ENCODE results near the gene FLNC. TPM values are rescaled to one million over a fixed set of nuclear protein-coding genes. Genes with fewer than 3 reads are reported as not detected.

FLNC gene
- total and polyA plus RNA-seq, 9 of the 15 experiments (the other 6 are each of a cell fraction or from before 2014, with no cell fraction given), result 0.90 to 155 (median 28.8) TPM

DNA sequence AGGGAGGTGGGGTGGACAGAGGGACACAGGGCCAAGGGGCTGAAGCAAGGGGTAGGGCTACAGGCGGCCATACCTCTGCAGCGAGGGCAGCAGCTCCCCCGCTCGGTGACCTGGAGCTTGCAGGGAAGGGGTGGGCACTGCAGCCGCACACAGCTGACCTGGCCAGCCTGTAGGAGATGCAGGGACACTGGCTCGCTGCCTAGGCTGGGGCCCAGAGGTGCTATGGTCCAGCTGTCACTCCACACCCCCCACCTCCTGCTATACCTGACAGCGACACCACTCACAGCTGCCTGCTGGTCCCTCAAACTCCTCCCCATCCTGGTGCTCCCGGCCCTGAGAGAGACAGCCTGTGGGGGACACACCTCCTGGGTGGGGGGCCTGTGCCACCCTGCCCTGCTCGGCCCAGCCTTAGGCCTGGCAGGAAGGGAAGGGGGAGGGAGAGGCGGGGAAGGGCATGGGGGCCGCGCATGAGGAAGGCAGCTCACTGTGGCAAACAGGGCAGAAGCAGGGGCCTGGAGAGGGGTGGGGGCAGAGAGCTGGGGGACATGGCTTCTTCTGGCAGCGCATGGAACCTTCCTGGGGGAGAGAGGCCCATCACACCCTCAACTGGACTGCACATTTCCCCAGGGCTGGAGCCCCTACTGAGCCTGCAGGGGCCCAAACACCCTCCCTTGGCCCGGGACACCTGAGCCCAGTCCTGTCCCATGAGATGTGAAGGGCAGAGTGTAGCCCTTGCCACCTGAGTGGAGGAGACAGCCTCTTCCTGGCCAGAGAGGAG, 56.4 kb downstream of the FLNC start:
- ChIA-PET POLR2A (interaction anchor here (1.0 kb wide), 1 partner anchor 24 kb away, joined by 3 read pairs; the partner anchor contains the start of gene ATP6V1F), CTCF (ENCODE audit: low intra/inter-chr PET ratio) (interaction anchor here (0.8 to 1.2 kb wide), 2 partner anchors 324 to 456 kb away, joined by 3 read pairs; no protein-coding TSS in a partner anchor)
- H4K20me1 ChIP-seq (replicated peaks; ENCODE audit: control insufficient read depth, insufficient read depth, low read length), result no peaks in the 10 kb centered on the region; the same call in 1 of the 2 replicates
- peaks cover 4% of the 10 kb centered on the region for H3K9me3 ChIP-seq (replicated peaks; ENCODE audit: control insufficient read depth, insufficient read depth, low read depth, low read length)
- in situ Hi-C loops (cut with MboI), result no loop called here
- peak overlapping the region in 1 of 2 experiments; percentile 57; a peak in 2 of 4 replicates for H3K9ac ChIP-seq (ENCODE audit: insufficient read depth in 1 of 2, low read depth in 2 of 2, low read length in 2 of 2)
- H3K9me1 ChIP-seq (ENCODE audit: control insufficient read depth, insufficient read depth, low read length), result no peaks in the 10 kb centered on the region
- no peaks in the 10 kb centered on the region for H3K79me2 ChIP-seq (ENCODE audit: control insufficient read depth, insufficient read depth, low read length)
- H3K27me3 ChIP-seq (ENCODE audit: control insufficient read depth in 2 of 2, insufficient read depth in 2 of 2, low read length in 2 of 2), result peaks cover 11 to 34% of the 10 kb centered on the region in 2 experiments
- no peak overlapping the region for H3K27ac ChIP-seq (ENCODE audit: extremely low read depth, low read depth, low read length)
- no peaks in the 10 kb centered on the region for H3K36me3 ChIP-seq (ENCODE audit: control insufficient read depth, insufficient read depth, low read length)
- ATAC-seq, result peak; percentile 65
- intact Hi-C loops (cut with micrococcal nuclease), result no loop called here
- DNase-seq (ENCODE audit: extremely low read depth in 1 of 4, low spot score in 3 of 4), result peak in 3 of 4 experiments; percentile 47 to 53 (median 52)
- 8% methylated on average over 9 of the region's 14 CpGs for WGBS (ENCODE audit: insufficient coverage, low coverage, missing lambda C conversion rate)
- peaks cover 0 to 50% of the 10 kb centered on the region in 2 experiments; a peak in 3 of 5 replicates for H3K4me1 ChIP-seq (replicated peaks in 1 of 2; ENCODE audit: control insufficient read depth in 2 of 2, insufficient read depth in 2 of 2, low read length in 2 of 2)
- H3K4me3 ChIP-seq, result no peak overlapping the region
- H3K4me2 ChIP-seq (ENCODE audit: insufficient read depth, low read length), result peak overlapping the region; percentile 10; the same call in 1 of the 2 replicates
- BruUV-seq (replicated peaks), result no TSS peak
- no peak overlapping the region for H2AFZ ChIP-seq (ENCODE audit: low read depth, low read length)
- no peak for FAIRE-seq
- TF ChIP-seq, protein P1, sequence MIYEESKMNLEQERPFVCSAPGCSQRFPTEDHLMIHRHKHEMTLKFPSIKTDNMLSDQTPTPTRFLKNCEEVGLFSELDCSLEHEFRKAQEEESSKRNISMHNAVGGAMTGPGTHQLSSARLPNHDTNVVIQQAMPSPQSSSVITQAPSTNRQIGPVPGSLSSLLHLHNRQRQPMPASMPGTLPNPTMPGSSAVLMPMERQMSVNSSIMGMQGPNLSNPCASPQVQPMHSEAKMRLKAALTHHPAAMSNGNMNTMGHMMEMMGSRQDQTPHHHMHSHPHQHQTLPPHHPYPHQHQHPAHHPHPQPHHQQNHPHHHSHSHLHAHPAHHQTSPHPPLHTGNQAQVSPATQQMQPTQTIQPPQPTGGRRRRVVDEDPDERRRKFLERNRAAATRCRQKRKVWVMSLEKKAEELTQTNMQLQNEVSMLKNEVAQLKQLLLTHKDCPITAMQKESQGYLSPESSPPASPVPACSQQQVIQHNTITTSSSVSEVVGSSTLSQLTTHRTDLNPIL (CRISPR knock-in tag; IDR thresholded peaks at IDR 0.05), result no peak
- no peak for TF ChIP-seq ZNF830 (CRISPR knock-in tag; IDR thresholded peaks at IDR 0.05)
- TF ChIP-seq STAT5B (CRISPR knock-in tag; IDR thresholded peaks at IDR 0.05), result no peak
- TF ChIP-seq MTF1 (CRISPR knock-in tag; IDR thresholded peaks at IDR 0.05; ENCODE audit: borderline replicate concordance), result no peak
- TF ChIP-seq, protein P2, sequence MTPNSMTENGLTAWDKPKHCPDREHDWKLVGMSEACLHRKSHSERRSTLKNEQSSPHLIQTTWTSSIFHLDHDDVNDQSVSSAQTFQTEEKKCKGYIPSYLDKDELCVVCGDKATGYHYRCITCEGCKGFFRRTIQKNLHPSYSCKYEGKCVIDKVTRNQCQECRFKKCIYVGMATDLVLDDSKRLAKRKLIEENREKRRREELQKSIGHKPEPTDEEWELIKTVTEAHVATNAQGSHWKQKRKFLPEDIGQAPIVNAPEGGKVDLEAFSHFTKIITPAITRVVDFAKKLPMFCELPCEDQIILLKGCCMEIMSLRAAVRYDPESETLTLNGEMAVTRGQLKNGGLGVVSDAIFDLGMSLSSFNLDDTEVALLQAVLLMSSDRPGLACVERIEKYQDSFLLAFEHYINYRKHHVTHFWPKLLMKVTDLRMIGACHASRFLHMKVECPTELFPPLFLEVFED (CRISPR knock-in tag; conservative IDR thresholded peaks at IDR 0.05), result no peak
- no peak for TF ChIP-seq BMI1 (IDR thresholded peaks at IDR 0.05; ENCODE audit: low read length)
- no peak for TF ChIP-seq SREBF1 (IDR thresholded peaks at IDR 0.05; ENCODE audit: borderline replicate concordance, low read depth, low read length)
- no peak for TF ChIP-seq MIER1 (IDR thresholded peaks at IDR 0.05; ENCODE audit: low read depth)
- TF ChIP-seq SMARCA4 (IDR thresholded peaks at IDR 0.05), result no peak
- TF ChIP-seq, protein P3, sequence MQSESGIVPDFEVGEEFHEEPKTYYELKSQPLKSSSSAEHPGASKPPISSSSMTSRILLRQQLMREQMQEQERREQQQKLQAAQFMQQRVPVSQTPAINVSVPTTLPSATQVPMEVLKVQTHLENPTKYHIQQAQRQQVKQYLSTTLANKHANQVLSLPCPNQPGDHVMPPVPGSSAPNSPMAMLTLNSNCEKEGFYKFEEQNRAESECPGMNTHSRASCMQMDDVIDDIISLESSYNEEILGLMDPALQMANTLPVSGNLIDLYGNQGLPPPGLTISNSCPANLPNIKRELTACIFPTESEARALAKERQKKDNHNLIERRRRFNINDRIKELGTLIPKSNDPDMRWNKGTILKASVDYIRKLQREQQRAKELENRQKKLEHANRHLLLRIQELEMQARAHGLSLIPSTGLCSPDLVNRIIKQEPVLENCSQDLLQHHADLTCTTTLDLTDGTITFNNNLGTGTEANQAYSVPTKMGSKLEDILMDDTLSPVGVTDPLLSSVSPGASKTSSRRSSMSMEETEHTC (IDR thresholded peaks at IDR 0.05), result no peak
- TF ChIP-seq, protein P4, sequence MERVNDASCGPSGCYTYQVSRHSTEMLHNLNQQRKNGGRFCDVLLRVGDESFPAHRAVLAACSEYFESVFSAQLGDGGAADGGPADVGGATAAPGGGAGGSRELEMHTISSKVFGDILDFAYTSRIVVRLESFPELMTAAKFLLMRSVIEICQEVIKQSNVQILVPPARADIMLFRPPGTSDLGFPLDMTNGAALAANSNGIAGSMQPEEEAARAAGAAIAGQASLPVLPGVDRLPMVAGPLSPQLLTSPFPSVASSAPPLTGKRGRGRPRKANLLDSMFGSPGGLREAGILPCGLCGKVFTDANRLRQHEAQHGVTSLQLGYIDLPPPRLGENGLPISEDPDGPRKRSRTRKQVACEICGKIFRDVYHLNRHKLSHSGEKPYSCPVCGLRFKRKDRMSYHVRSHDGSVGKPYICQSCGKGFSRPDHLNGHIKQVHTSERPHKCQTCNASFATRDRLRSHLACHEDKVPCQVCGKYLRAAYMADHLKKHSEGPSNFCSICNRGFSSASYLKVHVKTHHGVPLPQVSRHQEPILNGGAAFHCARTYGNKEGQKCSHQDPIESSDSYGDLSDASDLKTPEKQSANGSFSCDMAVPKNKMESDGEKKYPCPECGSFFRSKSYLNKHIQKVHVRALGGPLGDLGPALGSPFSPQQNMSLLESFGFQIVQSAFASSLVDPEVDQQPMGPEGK (CRISPR knock-in tag; IDR thresholded peaks at IDR 0.05; ENCODE audit: borderline replicate concordance), result no peak
